ENCODE data around the gene EFHC2. TPM values are rescaled to one million over a fixed set of nuclear protein-coding genes. Genes with fewer than 3 reads are reported as not detected.

Gene EFHC2
- polyA plus RNA-seq, 6 donors from 2014 or later, result 0.13 to 0.55 (median 0.20) TPM; not detected in 3

DNA sequence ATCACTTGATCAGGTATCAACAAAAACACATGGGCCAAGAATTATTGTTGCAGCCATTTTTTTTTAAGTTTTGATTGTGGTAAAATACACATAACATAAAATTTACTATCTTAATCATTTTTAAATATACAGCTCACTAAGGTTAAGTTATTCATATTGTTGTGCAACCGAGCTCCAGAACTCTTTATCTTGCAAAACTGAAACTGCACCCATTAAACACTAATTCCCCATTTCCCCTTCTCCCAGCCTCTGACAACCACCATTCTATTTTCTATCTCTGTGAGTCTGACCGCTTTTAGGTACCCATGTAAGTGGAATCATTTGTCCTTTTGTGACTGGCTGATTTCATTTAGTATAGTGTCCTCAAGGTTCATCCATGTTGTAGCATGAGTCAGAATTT is 244.1 kb downstream of the EFHC2 start:
- H3K4me1 Mint-ChIP-seq, result no peaks in the 10 kb centered on the region
- no peaks in the 10 kb centered on the region for H3K9me3 Mint-ChIP-seq
- H3K4me3 Mint-ChIP-seq, result no peak overlapping the region
- ATAC-seq (ENCODE audit: low read depth in 2 of 2), result no peak
- H3K27me3 Mint-ChIP-seq, result peaks cover 0 to 8% (median 0%) of the 10 kb centered on the region in 3 donors
- H3K36me3 Mint-ChIP-seq, result no peaks in the 10 kb centered on the region
- no peak for DNase-seq
- H3K27ac Mint-ChIP-seq, result no peak overlapping the region

Other genes starting within 250 kb of the EFHC2 start
- gene FUNDC1, start 199.2 kb upstream of the EFHC2 start, polyA plus RNA-seq (ENCODE audit: low read depth in 6 of 6), result 10 to 100 TPM; 20.7 to 27.2 (median 23.2) TPM

Data from naive B cell (primary cell).